Measurements from ENCODE around the gene RNF14. TPM values are rescaled to one million over a fixed set of nuclear protein-coding genes. Genes with fewer than 3 reads are reported as not detected.

The RNF14 gene
- total RNA-seq, 1 experiment from 2014 or later, result 67.1 TPM

- BruUV-seq (replicated peaks), result no TSS peak
- no peaks in the 10 kb centered on the region for H3K9me3 ChIP-seq (ENCODE audit: low read depth, low read length, poor library complexity, severe bottlenecking)
- TF ChIP-seq CTCF (conservative IDR thresholded peaks at IDR 0.05; ENCODE audit: low read depth, low read length) (no peak), EZH2 (IDR thresholded peaks at IDR 0.05; ENCODE audit: borderline replicate concordance, low read depth, low read length, poor library complexity, severe bottlenecking) (no peak)
- H3K36me3 ChIP-seq (ENCODE audit: insufficient read depth, low read length, poor library complexity, severe bottlenecking), result peaks cover 19% of the 10 kb centered on the region
- intact Hi-C loops (cut with micrococcal nuclease; ENCODE audit: unreplicated experiment), result no loop called here
- POLR2A ChIA-PET (ENCODE audit: low non-redundant PET), result no interaction called here
- peak; percentile 58 for DNase-seq (ENCODE audit: low spot score)
- H3K4me3 ChIP-seq (ENCODE audit: low read depth, low read length, poor library complexity, severe bottlenecking), result no peak overlapping the region
- CTCF ChIA-PET, result no interaction called here
- H3K27me3 ChIP-seq (replicated peaks; ENCODE audit: insufficient read depth, low read depth, low read length, poor library complexity), result no peaks in the 10 kb centered on the region
- H3K4me1 ChIP-seq (ENCODE audit: insufficient read depth, low read length, poor library complexity, severe bottlenecking), result peaks cover 7% of the 10 kb centered on the region
- H3K27ac ChIP-seq (ENCODE audit: low read depth, low read length, poor library complexity, severe bottlenecking), result no peak overlapping the region
These were observed 27.6 kb upstream of the RNF14 start for GRCh38 chr5:141941307-141941706.

GRCh38 chr5:141941779-141942178 lies 27.1 kb upstream of the RNF14 start:
- TF ChIP-seq CTCF (conservative IDR thresholded peaks at IDR 0.05; ENCODE audit: low read depth, low read length) (no peak), EZH2 (IDR thresholded peaks at IDR 0.05; ENCODE audit: borderline replicate concordance, low read depth, low read length, poor library complexity, severe bottlenecking) (no peak)
- Histone ChIP-seq H3K27ac (ENCODE audit: low read depth, low read length, poor library complexity, severe bottlenecking) (no peak overlapping the region), H3K4me1 (ENCODE audit: insufficient read depth, low read length, poor library complexity, severe bottlenecking) (peaks cover 7% of the 10 kb centered on the region), H3K9me3 (ENCODE audit: low read depth, low read length, poor library complexity, severe bottlenecking) (no peaks in the 10 kb centered on the region), H3K27me3 (replicated peaks; ENCODE audit: insufficient read depth, low read depth, low read length, poor library complexity) (no peaks in the 10 kb centered on the region), H3K36me3 (ENCODE audit: insufficient read depth, low read length, poor library complexity, severe bottlenecking) (peaks cover 15% of the 10 kb centered on the region), H3K4me3 (ENCODE audit: low read depth, low read length, poor library complexity, severe bottlenecking) (no peak overlapping the region)
- BruUV-seq (replicated peaks), result no TSS peak
- no peak for DNase-seq (ENCODE audit: low spot score)
- intact Hi-C loops (cut with micrococcal nuclease; ENCODE audit: unreplicated experiment), result no loop called here
- ChIA-PET POLR2A (ENCODE audit: low non-redundant PET) (no interaction called here), CTCF (no interaction called here)

- ChIA-PET CTCF (no interaction called here), POLR2A (ENCODE audit: low non-redundant PET) (no interaction called here)
- intact Hi-C loops (cut with micrococcal nuclease; ENCODE audit: unreplicated experiment), result no loop called here
- no peak for DNase-seq (ENCODE audit: low spot score)
- H3K36me3 ChIP-seq (ENCODE audit: insufficient read depth, low read length, poor library complexity, severe bottlenecking), result peaks cover 9% of the 10 kb centered on the region
- no peak overlapping the region for H3K27ac ChIP-seq (ENCODE audit: low read depth, low read length, poor library complexity, severe bottlenecking)
- no peaks in the 10 kb centered on the region for H3K27me3 ChIP-seq (replicated peaks; ENCODE audit: insufficient read depth, low read depth, low read length, poor library complexity)
- peaks cover 7% of the 10 kb centered on the region for H3K4me1 ChIP-seq (ENCODE audit: insufficient read depth, low read length, poor library complexity, severe bottlenecking)
- no peak overlapping the region for H3K4me3 ChIP-seq (ENCODE audit: low read depth, low read length, poor library complexity, severe bottlenecking)
- H3K9me3 ChIP-seq (ENCODE audit: low read depth, low read length, poor library complexity, severe bottlenecking), result no peaks in the 10 kb centered on the region
- TF ChIP-seq EZH2 (IDR thresholded peaks at IDR 0.05; ENCODE audit: borderline replicate concordance, low read depth, low read length, poor library complexity, severe bottlenecking) (no peak), CTCF (conservative IDR thresholded peaks at IDR 0.05; ENCODE audit: low read depth, low read length) (no peak)
- no TSS peak for BruUV-seq (replicated peaks)
These were observed 26.6 kb upstream of the RNF14 start for GRCh38 chr5:141942185-141942857.
